AG09319 (cell line): ENCODE data around the gene LCNL1.

ENCODE experiments used
- DNase-seq: peaks from one replicate; pipeline ENCODE4 v3.0.0-alpha.2; 2010; ENCODE audit warnings: low read depth; ENCODE audit errors: extremely low read depth
- TF ChIP-seq, protein P1 (sequence below): IDR thresholded peaks from 2 replicates; pipeline ENCODE4 v1.5.1; 2011; ENCODE audit warnings: low read depth, mild to moderate bottlenecking, inconsistent platforms, low read length, moderate library complexity

The LCNL1 gene

GRCh38 chr9:136949239-136949816, 33.5 kb upstream of the LCNL1 start:
- DNase-seq = no peak
- TF ChIP-seq, protein P1, sequence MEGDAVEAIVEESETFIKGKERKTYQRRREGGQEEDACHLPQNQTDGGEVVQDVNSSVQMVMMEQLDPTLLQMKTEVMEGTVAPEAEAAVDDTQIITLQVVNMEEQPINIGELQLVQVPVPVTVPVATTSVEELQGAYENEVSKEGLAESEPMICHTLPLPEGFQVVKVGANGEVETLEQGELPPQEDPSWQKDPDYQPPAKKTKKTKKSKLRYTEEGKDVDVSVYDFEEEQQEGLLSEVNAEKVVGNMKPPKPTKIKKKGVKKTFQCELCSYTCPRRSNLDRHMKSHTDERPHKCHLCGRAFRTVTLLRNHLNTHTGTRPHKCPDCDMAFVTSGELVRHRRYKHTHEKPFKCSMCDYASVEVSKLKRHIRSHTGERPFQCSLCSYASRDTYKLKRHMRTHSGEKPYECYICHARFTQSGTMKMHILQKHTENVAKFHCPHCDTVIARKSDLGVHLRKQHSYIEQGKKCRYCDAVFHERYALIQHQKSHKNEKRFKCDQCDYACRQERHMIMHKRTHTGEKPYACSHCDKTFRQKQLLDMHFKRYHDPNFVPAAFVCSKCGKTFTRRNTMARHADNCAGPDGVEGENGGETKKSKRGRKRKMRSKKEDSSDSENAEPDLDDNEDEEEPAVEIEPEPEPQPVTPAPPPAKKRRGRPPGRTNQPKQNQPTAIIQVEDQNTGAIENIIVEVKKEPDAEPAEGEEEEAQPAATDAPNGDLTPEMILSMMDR = no peak

DNA sequence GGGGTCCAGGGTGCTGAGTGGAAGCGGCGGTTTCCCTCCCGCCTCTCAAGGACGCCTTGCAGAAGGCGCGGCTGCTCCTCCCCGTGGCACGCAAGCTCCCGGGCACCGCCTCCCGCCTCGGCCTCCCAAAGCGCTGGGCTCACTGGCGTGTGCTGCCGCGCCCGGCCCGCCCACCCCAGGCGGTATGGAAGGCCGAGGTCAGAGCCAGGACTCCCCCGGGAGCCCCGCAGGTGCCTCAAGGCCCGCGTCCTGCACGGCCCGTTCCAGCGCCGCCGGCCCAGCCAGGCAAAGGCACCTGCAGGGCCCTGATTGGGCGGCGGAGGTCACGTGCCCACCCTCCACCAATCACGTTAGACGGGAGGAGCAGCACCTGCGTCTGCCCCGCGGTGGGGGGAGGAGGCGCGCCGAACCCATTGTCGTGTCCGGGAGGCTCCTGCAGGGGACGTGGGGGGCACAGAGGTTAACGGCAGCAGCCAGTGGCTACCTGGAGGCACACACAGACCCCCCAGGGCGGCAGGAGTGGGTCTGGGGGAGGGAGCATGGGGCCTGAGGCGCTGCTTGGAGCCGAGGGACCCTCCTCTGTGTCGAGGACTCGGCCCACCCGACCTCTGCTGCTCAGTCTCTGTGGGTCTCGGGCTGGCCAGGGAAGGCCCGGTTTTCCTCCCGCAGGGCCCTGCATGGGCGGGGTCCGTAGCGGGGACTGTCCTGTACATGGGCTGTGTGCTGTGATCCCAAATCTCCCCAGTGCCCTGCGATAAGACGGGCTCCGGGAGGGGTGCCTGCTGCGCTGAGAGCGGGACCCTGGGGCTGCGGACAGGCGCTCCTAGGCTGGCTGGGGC, 32.8 kb upstream of the LCNL1 start:
- TF ChIP-seq, protein P1 = no peak
- DNase-seq = peak; percentile 31

GRCh38 chr9:136950656-136951276, 32.0 kb upstream of the LCNL1 start:
- DNase-seq = no peak
- TF ChIP-seq, protein P1 = no peak

DNA sequence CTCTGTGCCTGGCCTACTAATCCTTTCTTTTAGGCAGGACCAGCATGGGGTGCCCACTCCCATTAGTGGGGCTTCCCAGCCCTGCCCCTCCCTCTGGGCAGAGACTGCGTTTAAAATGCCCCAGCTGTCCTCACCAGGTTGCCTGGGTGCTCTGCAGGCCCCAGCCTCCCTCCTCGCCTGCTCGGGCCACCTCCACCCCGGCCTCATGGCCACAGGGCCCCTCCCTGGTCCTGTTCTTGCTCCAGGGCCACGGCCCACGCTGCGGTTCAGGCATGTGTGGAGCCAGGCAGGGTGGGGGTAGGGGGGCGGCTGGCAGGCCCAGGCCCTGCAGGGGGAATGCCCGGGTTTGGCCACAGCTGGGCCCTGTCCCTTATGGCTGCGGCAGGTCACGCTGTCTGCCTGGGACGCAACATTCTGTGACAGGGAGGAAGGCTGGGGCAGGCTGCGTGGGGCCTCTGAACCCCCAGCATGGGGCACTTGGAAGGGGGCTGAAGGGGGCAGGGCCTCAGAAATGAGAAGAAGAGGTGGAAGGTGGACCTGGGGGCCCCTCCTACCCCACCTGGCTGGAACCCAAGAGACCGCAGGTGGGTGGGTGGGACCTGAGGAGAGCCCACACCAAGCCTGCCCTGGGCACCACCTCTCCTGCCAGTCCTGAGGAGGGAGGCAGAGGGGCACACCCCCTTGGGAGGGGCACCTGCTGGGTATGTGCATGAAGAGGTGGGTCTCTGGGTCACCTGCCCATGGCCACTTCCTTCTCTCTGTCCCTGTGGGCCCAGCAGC, 31.1 kb upstream of the LCNL1 start, which contains the start of gene LCN12:
LCN12 (plus strand) TSS at position 733 of the 780 bp plus-strand sequence. CDS start 55 bp downstream, outside the sequence.
- TF ChIP-seq, protein P1 = no peak
- DNase-seq = no peak

DNA sequence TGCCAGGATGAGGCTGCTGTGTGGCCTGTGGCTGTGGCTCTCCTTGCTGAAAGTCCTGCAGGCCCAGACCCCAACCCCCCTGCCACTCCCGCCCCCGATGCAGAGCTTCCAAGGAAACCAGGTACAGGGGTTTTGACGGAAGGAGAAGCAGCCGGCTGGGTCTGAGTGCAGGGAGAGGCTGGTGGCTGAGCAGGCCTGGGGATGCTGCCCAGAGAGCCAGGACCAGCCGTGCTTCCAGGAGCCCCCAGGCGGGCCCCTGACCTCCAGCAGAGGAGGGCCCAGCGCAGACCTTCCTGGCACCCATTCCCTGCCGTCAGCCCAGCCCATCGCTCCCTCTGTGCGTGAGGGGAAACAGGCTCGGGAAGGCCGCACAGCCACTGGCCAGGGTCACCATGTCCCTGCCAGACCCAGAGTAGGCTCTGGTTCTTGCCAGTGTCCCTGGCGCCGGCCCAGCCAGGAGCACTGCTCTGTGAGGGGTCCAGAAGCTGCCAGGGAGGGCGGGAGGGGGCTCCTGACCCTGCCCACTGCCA, 30.4 kb upstream of the LCNL1 start:
- no peak for DNase-seq
- TF ChIP-seq, protein P1 = no peak

- TF ChIP-seq, protein P1 = no peak
- no peak for DNase-seq
These were observed 29.7 kb upstream of the LCNL1 start for GRCh38 chr9:136952876-136953770.
